Measurements from ENCODE around the gene ORM2. TPM values are rescaled to one million over a fixed set of nuclear protein-coding genes. Genes with fewer than 3 reads are reported as not detected.
"Not testable (repeated sequence)": the region's sequence is repeated elsewhere in the genome, so short reads cannot be mapped to it uniquely, and the experiment has no call there.

Gene ORM2
- not detected for total RNA-seq
- polyA plus RNA-seq, result 0.27 TPM
- long read RNA-seq, donor 1, result 0 reads
- long read RNA-seq, donor 2, result 0 reads
- long read RNA-seq, donor 3, result 0 reads
- long read RNA-seq, donor 4, result 0 reads

DNA sequence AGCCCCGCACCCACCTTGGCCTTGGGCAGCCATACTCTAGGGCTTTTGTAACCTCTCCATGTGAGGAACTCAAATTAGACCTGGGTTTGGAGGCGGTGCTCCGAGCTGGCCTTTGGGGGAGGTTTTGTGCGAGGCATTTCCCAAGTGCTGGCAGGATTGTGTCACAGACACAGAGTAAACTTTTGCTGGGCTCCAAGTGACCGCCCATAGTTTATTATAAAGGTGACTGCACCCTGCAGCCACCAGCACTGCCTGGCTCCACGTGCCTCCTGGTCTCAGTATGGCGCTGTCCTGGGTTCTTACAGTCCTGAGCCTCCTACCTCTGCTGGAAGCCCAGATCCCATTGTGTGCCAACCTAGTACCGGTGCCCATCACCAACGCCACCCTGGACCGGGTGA lies at the start of gene ORM2:
Gene ORM2, plus strand, starts transcription at position 245 of the 398 bp plus-strand sequence. Its CDS starts 36 bp downstream, at position 281.
- H3K27ac ChIP-seq (ENCODE audit: low read length); H3K4me3 ChIP-seq (ENCODE audit: low read length); H3K9me3 ChIP-seq (ENCODE audit: control insufficient read depth, low read length); DNase-seq; H3K27me3 ChIP-seq (ENCODE audit: control insufficient read depth, insufficient read depth); intact Hi-C loops (cut with DNase I); H3K4me1 ChIP-seq (ENCODE audit: control insufficient read depth, insufficient read depth, low read length); ATAC-seq: not testable (repeated sequence)
- WGBS, result 86% methylated on average over 1 of the region's 10 CpGs

GRCh38 chr9:114280636-114281472 lies 48.8 kb upstream of the ORM2 start:
- Histone ChIP-seq H3K27me3 (ENCODE audit: control insufficient read depth, insufficient read depth) (no peaks in the 10 kb centered on the region), H3K4me3 (ENCODE audit: low read length) (no peak overlapping the region), H3K27ac (ENCODE audit: low read length) (no peak overlapping the region), H3K9me3 (ENCODE audit: control insufficient read depth, low read length) (no peaks in the 10 kb centered on the region), H3K4me1 (ENCODE audit: control insufficient read depth, insufficient read depth, low read length) (peaks cover 5% of the 10 kb centered on the region)
- ATAC-seq, result peak; percentile 25 to 52
- WGBS, result 55% methylated on average over 8 of the region's 8 CpGs
- peak; percentile 29 to 47 (median 45) for DNase-seq
- intact Hi-C loops (cut with DNase I), result no loop called here

DNA sequence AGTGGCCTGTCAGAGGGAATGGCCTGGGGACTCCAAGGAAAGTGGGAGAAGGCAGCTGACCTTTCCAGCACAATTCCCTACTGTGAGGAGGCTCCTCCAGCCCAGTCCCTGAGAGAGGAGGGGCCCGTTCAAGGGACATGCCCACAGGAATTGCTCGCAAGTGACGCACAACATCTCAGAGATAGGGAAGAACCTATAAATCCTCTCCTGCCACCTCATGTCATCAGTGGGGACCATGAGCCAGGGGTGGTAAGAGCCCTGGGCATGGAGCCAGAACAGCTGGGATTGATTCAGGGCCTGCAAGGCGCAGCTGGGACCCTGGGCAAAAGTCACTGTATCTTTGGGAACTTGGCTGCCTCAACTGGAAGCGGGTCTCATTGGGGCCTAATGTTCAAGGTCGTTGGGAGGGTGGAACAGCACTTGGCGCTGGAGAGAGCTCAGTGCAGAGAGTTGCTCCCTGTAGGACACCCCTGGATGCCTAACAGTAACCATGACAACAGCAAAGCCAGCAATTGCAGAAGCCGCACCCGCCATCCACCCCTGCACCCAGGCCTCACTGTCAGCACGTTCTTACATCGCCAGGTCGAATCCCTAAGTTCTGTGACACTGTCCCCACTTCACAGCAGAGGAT lies 48.1 kb upstream of the ORM2 start:
- H3K27me3 ChIP-seq (ENCODE audit: control insufficient read depth, insufficient read depth), result no peaks in the 10 kb centered on the region
- H3K9me3 ChIP-seq (ENCODE audit: control insufficient read depth, low read length), result no peaks in the 10 kb centered on the region
- peak; percentile 81 to 83 for ATAC-seq
- no peak overlapping the region for H3K4me3 ChIP-seq (ENCODE audit: low read length)
- peaks cover 5% of the 10 kb centered on the region for H3K4me1 ChIP-seq (ENCODE audit: control insufficient read depth, insufficient read depth, low read length)
- 56% methylated on average over 12 of the region's 12 CpGs for WGBS
- peak; percentile 80 to 89 (median 87) for DNase-seq
- intact Hi-C loops (cut with DNase I), result no loop called here
- no peak overlapping the region for H3K27ac ChIP-seq (ENCODE audit: low read length)

- intact Hi-C loops (cut with DNase I), result no loop called here
- ATAC-seq, result no peak
- H3K4me3 ChIP-seq (ENCODE audit: low read length), result no peak overlapping the region
- peak; percentile 10 to 52 (median 46) for DNase-seq
- H3K9me3 ChIP-seq (ENCODE audit: control insufficient read depth, low read length), result no peaks in the 10 kb centered on the region
- H3K4me1 ChIP-seq (ENCODE audit: control insufficient read depth, insufficient read depth, low read length), result peaks cover 5% of the 10 kb centered on the region
- H3K27ac ChIP-seq (ENCODE audit: low read length), result no peak overlapping the region
- 90% methylated on average over 10 of the region's 10 CpGs for WGBS
- no peaks in the 10 kb centered on the region for H3K27me3 ChIP-seq (ENCODE audit: control insufficient read depth, insufficient read depth)
Measured at GRCh38 chr9:114282104-114282485, 47.6 kb upstream of the ORM2 start.

DNA sequence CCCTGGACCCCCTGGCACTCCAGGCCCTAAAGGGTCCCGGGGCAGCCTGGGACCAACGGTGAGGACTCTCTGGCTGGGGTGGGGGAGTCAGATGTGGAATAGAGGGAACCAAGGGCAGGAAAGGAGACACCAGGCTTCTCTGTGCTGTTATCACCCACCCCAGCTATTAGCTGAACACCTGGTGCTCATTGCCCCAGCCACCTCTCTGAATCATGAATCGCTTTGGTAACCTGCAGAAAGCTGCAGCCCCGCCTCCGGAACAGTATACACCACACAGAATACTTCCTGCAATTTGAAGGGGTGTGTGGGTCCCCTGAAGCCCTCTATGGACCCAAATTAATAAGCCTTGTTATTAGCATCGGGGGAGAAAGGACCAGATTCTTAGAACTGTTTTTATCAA lies 47.2 kb upstream of the ORM2 start:
- no peaks in the 10 kb centered on the region for H3K9me3 ChIP-seq (ENCODE audit: control insufficient read depth, low read length)
- H3K4me3 ChIP-seq (ENCODE audit: low read length), result no peak overlapping the region
- 84% methylated on average over 6 of the region's 6 CpGs for WGBS
- ATAC-seq, result no peak
- no peaks in the 10 kb centered on the region for H3K27me3 ChIP-seq (ENCODE audit: control insufficient read depth, insufficient read depth)
- peak in 2 of 3 donors; percentile 5 to 7 for DNase-seq
- peaks cover 5% of the 10 kb centered on the region for H3K4me1 ChIP-seq (ENCODE audit: control insufficient read depth, insufficient read depth, low read length)
- intact Hi-C loops (cut with DNase I), result no loop called here
- no peak overlapping the region for H3K27ac ChIP-seq (ENCODE audit: low read length)

GRCh38 chr9:114282926-114283325 lies 46.7 kb upstream of the ORM2 start:
- peaks cover 5% of the 10 kb centered on the region for H3K4me1 ChIP-seq (ENCODE audit: control insufficient read depth, insufficient read depth, low read length)
- H3K9me3 ChIP-seq (ENCODE audit: control insufficient read depth, low read length), result no peaks in the 10 kb centered on the region
- H3K27ac ChIP-seq (ENCODE audit: low read length), result no peak overlapping the region
- 54% methylated on average over 5 of the region's 5 CpGs for WGBS
- DNase-seq (peak in 2 of 3 donors; percentile 3 to 5), ATAC-seq (no peak)
- intact Hi-C loops (cut with DNase I), result no loop called here
- no peak overlapping the region for H3K4me3 ChIP-seq (ENCODE audit: low read length)
- no peaks in the 10 kb centered on the region for H3K27me3 ChIP-seq (ENCODE audit: control insufficient read depth, insufficient read depth)

DNA sequence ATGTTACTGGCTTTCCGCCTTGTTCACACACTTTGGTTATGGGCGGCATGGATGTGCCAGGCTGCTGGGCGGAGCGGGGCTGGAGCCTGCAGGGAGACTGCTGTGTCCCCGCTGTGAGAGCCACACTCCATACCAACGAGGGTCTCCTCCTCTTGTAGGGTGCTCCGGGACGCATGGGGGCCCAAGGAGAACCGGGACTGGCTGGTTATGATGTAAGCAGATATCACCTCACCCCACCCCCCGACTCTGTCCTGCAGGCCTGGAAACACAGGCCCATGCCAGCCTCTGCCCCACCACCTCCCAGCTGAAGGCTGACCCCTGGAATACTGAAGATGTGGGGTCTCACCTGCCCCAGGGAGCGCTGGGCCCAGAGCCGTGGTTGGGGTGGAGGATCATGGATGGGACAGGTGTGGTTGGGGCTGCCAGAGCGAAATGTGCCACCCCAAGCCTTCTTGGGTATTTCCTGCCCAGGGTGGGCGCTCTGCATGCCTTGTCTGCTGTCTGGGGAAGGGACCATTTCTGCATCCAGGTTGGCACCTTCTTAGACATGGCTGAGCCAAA lies 46.0 kb upstream of the ORM2 start:
- DNase-seq (peak; percentile 9 to 40 (median 33)), ATAC-seq (no peak)
- WGBS, result 93% methylated on average over 14 of the region's 14 CpGs
- intact Hi-C loops (cut with DNase I), result no loop called here
- peaks cover 5% of the 10 kb centered on the region for H3K4me1 ChIP-seq (ENCODE audit: control insufficient read depth, insufficient read depth, low read length)
- H3K4me3 ChIP-seq (ENCODE audit: low read length), result no peak overlapping the region
- H3K27me3 ChIP-seq (ENCODE audit: control insufficient read depth, insufficient read depth), result no peaks in the 10 kb centered on the region
- H3K27ac ChIP-seq (ENCODE audit: low read length), result no peak overlapping the region
- H3K9me3 ChIP-seq (ENCODE audit: control insufficient read depth, low read length), result no peaks in the 10 kb centered on the region

GRCh38 chr9:114284316-114285060 lies 45.2 kb upstream of the ORM2 start:
- Histone ChIP-seq H3K27ac (ENCODE audit: low read length) (no peak overlapping the region), H3K9me3 (ENCODE audit: control insufficient read depth, low read length) (no peaks in the 10 kb centered on the region), H3K4me1 (ENCODE audit: control insufficient read depth, insufficient read depth, low read length) (peaks cover 5% of the 10 kb centered on the region), H3K27me3 (ENCODE audit: control insufficient read depth, insufficient read depth) (no peaks in the 10 kb centered on the region), H3K4me3 (ENCODE audit: low read length) (no peak overlapping the region)
- ATAC-seq (no peak), DNase-seq (peak; percentile 4 to 27 (median 8))
- intact Hi-C loops (cut with DNase I), result no loop called here
- 94% methylated on average over 11 of the region's 11 CpGs for WGBS

DNA sequence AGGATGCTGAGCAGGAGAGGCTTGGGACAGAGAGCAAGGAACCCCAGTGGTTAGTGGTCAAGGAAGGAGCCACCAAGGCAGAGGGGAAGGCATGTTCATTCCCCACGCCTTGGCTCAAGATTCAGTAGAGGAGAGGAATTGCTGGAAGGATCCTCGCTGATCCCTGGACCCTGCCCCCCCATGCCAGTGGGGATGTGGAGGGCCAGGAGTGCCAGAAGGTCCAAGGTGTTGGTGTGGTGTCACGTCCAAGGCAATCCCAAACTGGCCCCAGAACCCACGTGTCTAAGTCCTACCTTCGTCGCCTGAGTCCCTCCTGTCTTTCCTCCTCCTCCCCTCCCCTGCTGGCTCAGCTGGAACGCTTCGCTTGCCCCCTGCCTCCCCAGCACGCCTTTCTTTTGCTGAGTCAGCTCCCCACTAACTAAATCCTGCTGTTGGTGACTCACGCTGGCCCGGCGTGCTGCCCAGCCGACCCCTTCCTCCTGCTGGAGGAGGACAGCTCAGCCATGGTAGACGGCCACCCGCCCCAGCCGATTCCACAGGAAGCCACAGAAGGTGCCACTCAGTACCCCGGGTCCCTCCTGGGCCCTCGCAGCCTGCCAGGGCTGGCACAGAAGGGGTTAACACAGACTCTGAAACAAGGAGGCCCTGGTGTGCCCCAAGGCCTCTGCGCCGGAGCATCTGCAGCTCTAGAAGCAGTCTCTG lies 44.4 kb upstream of the ORM2 start:
- H3K9me3 ChIP-seq (ENCODE audit: control insufficient read depth, low read length), result no peaks in the 10 kb centered on the region
- H3K27me3 ChIP-seq (ENCODE audit: control insufficient read depth, insufficient read depth), result no peaks in the 10 kb centered on the region
- DNase-seq (peak; percentile 39 to 70 (median 65)), ATAC-seq (no peak)
- WGBS, result 65% methylated on average over 20 of the region's 20 CpGs
- H3K4me3 ChIP-seq (ENCODE audit: low read length), result no peak overlapping the region
- intact Hi-C loops (cut with DNase I), result no loop called here
- H3K4me1 ChIP-seq (ENCODE audit: control insufficient read depth, insufficient read depth, low read length), result peaks cover 5% of the 10 kb centered on the region
- H3K27ac ChIP-seq (ENCODE audit: low read length), result no peak overlapping the region

DNA sequence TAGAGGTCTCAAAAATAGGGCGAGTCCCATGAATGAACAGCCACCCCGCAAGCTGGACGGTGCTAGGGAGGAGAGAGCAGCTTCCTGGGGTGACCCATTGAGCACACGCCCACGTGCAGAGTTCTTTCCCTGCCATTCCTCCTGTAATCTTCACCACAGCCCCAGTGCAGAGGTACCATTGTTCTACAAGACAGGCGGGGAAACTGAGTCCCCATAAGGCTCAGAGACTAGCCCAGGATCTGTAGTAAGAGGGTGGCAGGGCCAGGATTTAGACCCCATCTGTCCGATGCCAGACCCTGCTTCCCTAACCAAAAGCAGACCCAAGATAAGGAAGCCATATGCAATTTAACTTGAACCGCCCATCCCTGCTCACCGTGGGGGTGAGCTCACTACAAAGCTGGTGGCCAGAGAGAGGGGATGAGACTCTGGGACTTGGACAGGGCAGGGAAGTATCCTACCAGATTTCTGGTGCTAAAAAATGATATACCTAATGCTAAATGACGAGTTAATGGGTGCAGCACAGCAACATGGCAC lies 43.5 kb upstream of the ORM2 start:
- WGBS, result 84% methylated on average over 10 of the region's 10 CpGs
- peak in 1 of 3 donors; percentile 22 for DNase-seq
- intact Hi-C loops (cut with DNase I), result no loop called here

More for the DNA sequence above, 43.5 kb upstream of the ORM2 start:
- Histone ChIP-seq H3K27ac (ENCODE audit: low read length) (no peak overlapping the region), H3K27me3 (ENCODE audit: control insufficient read depth, insufficient read depth) (no peaks in the 10 kb centered on the region), H3K4me1 (ENCODE audit: control insufficient read depth, insufficient read depth, low read length) (peaks cover 3% of the 10 kb centered on the region), H3K9me3 (ENCODE audit: control insufficient read depth, low read length) (no peaks in the 10 kb centered on the region), H3K4me3 (ENCODE audit: low read length) (no peak overlapping the region)
- ATAC-seq, result no peak
